GM12872 (cell line): ENCODE data around the gene NFX1.

ENCODE experiments used
- TF ChIP-seq, protein P1 (sequence below): IDR thresholded peaks from 3 replicates; pipeline ENCODE4 v1.5.1; 2011; ENCODE audit warnings: low read depth, mild to moderate bottlenecking, low read length, moderate library complexity; ENCODE audit not compliant: insufficient read depth

NFX1 gene

DNA sequence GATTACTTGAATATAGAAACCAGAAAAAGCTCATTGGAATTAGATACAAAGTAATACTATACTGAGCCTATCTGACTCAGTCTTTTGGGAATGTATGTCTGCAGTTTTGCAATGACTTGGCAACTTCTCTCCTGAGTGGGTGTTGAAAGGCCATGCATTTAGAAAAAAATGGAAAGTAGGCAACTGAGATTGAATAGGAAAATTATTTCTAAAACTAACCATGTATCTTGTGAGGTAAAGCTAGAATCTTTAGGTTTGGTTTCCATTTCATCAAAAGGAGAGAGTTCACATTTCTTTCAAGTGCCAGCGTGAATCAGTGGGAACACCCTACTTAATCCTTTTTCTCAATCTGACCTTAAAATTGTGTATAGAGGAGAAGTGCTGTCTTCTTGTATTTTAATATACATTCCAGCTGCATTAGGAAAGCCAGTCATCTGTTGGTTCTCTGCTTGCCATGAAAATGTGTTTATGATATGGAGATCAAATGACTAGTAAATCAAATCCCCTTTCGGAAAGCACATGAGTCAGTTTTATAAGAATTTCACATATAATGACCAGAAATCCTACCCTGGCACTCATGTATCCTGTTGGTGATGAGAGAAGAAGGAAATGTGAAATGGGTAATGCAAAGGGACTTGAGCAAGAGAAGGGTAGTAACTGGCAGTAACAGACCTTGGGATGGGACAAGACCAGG, 30.4 kb downstream of the NFX1 start:
- TF ChIP-seq, protein P1, sequence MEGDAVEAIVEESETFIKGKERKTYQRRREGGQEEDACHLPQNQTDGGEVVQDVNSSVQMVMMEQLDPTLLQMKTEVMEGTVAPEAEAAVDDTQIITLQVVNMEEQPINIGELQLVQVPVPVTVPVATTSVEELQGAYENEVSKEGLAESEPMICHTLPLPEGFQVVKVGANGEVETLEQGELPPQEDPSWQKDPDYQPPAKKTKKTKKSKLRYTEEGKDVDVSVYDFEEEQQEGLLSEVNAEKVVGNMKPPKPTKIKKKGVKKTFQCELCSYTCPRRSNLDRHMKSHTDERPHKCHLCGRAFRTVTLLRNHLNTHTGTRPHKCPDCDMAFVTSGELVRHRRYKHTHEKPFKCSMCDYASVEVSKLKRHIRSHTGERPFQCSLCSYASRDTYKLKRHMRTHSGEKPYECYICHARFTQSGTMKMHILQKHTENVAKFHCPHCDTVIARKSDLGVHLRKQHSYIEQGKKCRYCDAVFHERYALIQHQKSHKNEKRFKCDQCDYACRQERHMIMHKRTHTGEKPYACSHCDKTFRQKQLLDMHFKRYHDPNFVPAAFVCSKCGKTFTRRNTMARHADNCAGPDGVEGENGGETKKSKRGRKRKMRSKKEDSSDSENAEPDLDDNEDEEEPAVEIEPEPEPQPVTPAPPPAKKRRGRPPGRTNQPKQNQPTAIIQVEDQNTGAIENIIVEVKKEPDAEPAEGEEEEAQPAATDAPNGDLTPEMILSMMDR = no peak

DNA sequence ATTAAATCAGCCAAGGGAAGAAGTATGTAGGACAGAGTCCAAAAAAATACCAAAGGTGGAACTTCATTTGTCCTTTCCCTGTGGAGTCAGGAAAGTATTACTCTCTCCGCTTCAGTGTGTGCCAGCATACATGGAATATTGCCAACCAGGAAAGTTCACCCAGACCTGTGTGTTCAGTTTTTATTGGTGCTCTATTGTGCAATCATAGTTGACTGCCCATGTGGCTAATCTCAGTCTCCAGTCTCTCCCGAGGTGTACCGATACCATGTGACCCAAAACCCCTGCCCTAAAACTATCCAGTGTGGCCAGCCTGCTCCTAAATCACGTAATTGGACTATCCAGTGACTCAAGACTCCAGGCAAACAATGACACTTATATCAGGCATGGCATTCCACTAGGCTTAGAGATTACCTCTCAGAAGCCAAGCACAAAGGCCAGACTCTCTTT, 38.8 kb downstream of the NFX1 start:
- TF ChIP-seq, protein P1 = no peak

DNA sequence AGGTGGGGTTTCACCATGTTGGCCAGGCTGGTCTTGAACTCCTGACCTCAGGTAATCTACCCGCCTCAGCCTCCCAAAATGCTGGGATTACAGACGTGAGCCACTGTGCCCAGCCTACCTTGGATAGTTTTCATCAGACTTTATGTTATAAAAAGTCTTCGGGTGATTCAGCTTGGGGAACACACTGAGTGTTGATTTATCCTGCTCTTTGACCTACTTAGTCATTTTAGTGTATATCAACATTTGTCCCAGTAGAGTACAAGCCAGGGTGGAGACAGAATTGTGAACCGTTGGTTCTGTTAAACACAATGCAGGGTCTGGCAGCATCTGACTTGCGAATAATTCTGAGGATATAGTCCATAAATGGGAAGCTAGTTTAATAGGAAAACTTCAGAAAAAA, 39.7 kb downstream of the NFX1 start:
- TF ChIP-seq, protein P1 = no peak

DNA sequence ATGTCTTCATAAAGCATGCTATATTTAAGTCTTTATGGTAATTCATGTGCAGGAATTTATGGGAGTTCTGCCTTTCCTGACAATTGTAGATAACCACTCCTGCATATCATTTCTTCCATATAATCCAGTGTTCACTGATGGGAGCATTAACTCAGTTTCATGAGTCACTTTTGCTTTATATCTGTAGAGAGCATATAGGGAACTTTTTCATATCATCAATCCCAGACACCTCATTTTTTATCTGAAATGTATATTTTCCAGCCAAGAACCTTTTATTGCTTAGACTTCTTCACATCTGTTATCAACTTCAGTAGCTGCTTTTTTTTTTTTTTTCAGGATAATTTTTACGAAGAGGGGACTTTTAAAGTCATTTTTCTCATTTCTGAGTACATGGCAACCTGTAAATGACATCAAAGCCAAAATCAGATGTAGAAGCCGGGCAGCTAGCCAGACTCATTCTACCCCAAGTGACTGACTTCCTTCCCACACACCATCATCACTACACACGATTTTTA, 41.1 kb downstream of the NFX1 start:
- TF ChIP-seq, protein P1 = no peak

DNA sequence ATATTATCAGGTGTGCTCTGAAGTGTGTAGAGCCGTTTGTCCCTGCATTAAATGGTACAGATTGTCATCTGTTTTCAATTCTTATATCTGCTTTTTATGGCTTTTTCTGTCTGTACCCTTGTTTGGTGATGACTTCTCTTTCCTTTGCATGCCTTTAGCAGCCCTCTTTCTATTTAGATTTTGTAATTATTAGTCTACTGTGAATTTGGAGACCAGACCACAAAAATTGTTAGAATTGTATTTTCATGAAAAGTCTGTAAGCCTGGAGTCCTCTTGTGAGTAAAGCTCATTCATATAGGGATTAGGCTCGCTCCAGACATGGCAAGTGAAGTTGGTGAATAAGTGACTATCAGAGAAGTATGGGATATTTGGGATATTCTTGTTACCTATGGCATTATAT, 41.7 kb downstream of the NFX1 start:
- TF ChIP-seq, protein P1 = no peak

DNA sequence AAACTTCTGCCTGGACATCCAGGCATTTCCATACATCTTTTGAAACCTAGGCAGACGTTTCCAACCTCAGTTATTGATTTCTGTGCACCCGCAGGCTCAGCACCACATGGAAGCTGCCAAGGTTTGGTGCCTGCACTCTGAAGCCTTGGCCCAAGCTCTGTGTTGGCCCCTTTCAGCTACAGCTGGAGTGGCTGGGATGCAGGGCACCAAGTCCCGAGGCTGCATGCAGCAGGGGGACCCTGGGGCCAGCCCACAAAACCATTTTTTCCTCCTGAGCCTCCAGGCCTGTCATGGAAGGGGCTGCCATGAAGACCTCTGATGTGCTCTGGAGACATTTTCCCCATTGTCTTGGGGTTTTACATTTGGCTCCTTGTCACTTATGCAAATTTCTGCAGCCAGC, 49.9 kb downstream of the NFX1 start:
- TF ChIP-seq, protein P1 = no peak

DNA sequence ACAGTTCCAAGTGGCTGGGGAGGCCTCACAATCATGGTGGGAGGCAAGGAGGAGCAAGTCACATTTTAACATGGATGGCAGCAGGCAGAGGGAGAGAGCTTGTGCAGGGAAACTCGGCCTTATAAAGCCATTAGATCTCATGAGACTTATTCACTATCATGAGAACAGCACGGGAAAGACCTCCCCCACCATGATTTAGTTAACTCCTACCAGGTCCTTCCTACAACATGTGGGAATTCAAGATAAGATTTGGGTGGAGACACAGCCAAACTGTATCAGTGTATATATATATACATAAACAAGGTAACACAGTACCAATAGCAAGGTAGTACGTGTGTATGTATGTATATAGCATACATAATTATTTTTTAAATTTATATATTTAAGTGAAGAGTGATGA, 50.9 kb downstream of the NFX1 start:
- TF ChIP-seq, protein P1 = no peak
